ENCODE results near the gene FAM3A. TPM values are rescaled to one million over a fixed set of nuclear protein-coding genes. Genes with fewer than 3 reads are reported as not detected.

Gene FAM3A
- total RNA-seq, 4 donors from 2014 or later = 40.9 to 76.5 (median 55.7) TPM

- Histone ChIP-seq H3K4me3 (no peak overlapping the region), H3K9me3 (no peaks in the 10 kb centered on the region), H3K27ac (no peak overlapping the region), H3K36me3 (peaks cover 0 to 76% (median 0%) of the 10 kb centered on the region in 3 donors), H3K4me1 (peaks cover 0 to 11% (median 0%) of the 10 kb centered on the region in 4 donors), H3K27me3 (no peaks in the 10 kb centered on the region)
- DNase-seq (ENCODE audit: low spot score in 2 of 2) = no peak
- no peak for TF ChIP-seq CTCF (IDR thresholded peaks at IDR 0.05)
- no peak for TF ChIP-seq EP300 (IDR thresholded peaks at IDR 0.05)
- no peak for TF ChIP-seq POLR2A (IDR thresholded peaks at IDR 0.05)
- 86 to 92% methylated on average over 15 to 28 of the region's 32 CpGs for WGBS, 2 donors
These were observed 50.0 kb downstream of the FAM3A start for GRCh38 chrX:154466036-154466435.

GRCh38 chrX:154465601-154466000 lies 50.4 kb downstream of the FAM3A start:
- WGBS, 2 donors = 90 to 93% methylated on average over 2 to 13 of the region's 14 CpGs
- Histone ChIP-seq H3K4me3 (no peak overlapping the region), H3K9me3 (no peaks in the 10 kb centered on the region), H3K27ac (no peak overlapping the region), H3K4me1 (peaks cover 0 to 15% (median 0%) of the 10 kb centered on the region in 4 donors), H3K27me3 (no peaks in the 10 kb centered on the region), H3K36me3 (peaks cover 0 to 72% (median 0%) of the 10 kb centered on the region in 3 donors)
- TF ChIP-seq EP300 (IDR thresholded peaks at IDR 0.05) = no peak
- no peak for TF ChIP-seq POLR2A (IDR thresholded peaks at IDR 0.05)
- no peak for TF ChIP-seq CTCF (IDR thresholded peaks at IDR 0.05)
- no peak for DNase-seq (ENCODE audit: low spot score in 2 of 2)

DNA sequence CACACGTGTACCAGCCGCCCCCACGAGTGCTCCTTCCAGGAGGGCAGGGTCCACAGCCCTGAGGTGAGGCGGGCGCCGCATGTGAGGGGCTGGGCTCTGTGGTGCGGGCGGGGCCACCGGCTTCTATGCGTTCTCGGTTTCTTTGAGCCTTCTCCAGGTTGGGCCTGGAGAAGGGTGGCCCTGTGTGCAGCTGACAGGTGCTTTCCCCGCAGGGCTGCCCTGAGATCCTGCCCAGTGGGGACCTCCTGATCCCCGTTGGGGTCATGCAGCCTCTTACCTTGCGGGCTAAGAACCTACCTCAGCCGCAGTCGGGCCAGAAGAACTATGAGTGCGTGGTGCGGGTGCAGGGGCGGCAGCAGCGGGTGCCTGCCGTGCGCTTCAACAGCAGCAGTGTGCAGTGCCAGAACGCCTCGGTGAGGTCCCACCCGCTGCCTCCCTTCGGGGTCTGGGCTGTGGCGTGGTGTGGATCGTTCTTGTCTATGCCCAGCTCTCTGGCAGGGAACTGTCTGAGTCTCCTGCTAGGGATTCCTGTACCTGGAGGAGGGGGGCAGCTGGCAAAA lies 51.1 kb downstream of the FAM3A start:
- Histone ChIP-seq H3K27me3 (no peaks in the 10 kb centered on the region), H3K36me3 (peaks cover 0 to 65% (median 0%) of the 10 kb centered on the region in 3 donors), H3K27ac (no peak overlapping the region), H3K4me3 (no peak overlapping the region), H3K9me3 (no peaks in the 10 kb centered on the region), H3K4me1 (peaks cover 0 to 23% (median 1%) of the 10 kb centered on the region in 4 donors)
- WGBS, 2 donors = 88 to 90% methylated on average over 13 to 25 of the region's 28 CpGs
- TF ChIP-seq POLR2A (IDR thresholded peaks at IDR 0.05) = no peak
- TF ChIP-seq EP300 (IDR thresholded peaks at IDR 0.05) = no peak
- TF ChIP-seq CTCF (IDR thresholded peaks at IDR 0.05) = no peak
- DNase-seq (ENCODE audit: low spot score in 2 of 2) = no peak

- H3K4me3 ChIP-seq = no peak overlapping the region
- H3K9me3 ChIP-seq = no peaks in the 10 kb centered on the region
- no peak overlapping the region for H3K27ac ChIP-seq
- H3K4me1 ChIP-seq = peaks cover 0 to 30% (median 4%) of the 10 kb centered on the region in 4 donors
- 87 to 100% methylated on average over 4 to 32 of the region's 36 CpGs for WGBS, 2 donors
- H3K36me3 ChIP-seq = peaks cover 0 to 53% (median 0%) of the 10 kb centered on the region in 3 donors
- no peaks in the 10 kb centered on the region for H3K27me3 ChIP-seq
- TF ChIP-seq CTCF (IDR thresholded peaks at IDR 0.05) (no peak), POLR2A (IDR thresholded peaks at IDR 0.05) (no peak), EP300 (IDR thresholded peaks at IDR 0.05) (no peak)
- DNase-seq (ENCODE audit: low spot score in 2 of 2) = no peak
These were observed 52.3 kb downstream of the FAM3A start for GRCh38 chrX:154463611-154464220.

GRCh38 chrX:154462396-154462795 lies 53.6 kb downstream of the FAM3A start:
- Histone ChIP-seq H3K9me3 (no peaks in the 10 kb centered on the region), H3K27me3 (no peaks in the 10 kb centered on the region), H3K4me3 (no peak overlapping the region), H3K36me3 (peaks cover 0 to 40% (median 0%) of the 10 kb centered on the region in 3 donors), H3K27ac (peak overlapping the region in 2 of 4 donors; percentile 16 to 87), H3K4me1 (peaks cover 0 to 30% (median 4%) of the 10 kb centered on the region in 4 donors)
- TF ChIP-seq EP300 (IDR thresholded peaks at IDR 0.05) = no peak
- TF ChIP-seq CTCF (IDR thresholded peaks at IDR 0.05) = no peak
- no peak for TF ChIP-seq POLR2A (IDR thresholded peaks at IDR 0.05)
- 28 to 56% methylated on average over 2 to 4 of the region's 8 CpGs for WGBS, 2 donors
- no peak for DNase-seq (ENCODE audit: low spot score in 2 of 2)

Data from tibial nerve (tissue), 4 donors.